GM18951 (cell line): ENCODE results near the gene TXNDC11.

ENCODE experiments used
- POLR2A ChIP-seq: IDR thresholded peaks from 4 replicates; pipeline ENCODE4 v1.6.1; 2011; ENCODE audit warnings: mild to moderate bottlenecking; ENCODE audit not compliant: insufficient read length, insufficient read depth; ENCODE audit errors: extremely low read depth
- in situ Hi-C: fragments of 300-500 bp; cut with MboI; formaldehyde crosslinking; loops from one replicate; pipeline ENCODE4 v1.12.0; 2022; ENCODE audit warnings: low sequenced_read_pairs, mixed read lengths, inconsistent platforms; ENCODE audit not compliant: unreplicated experiment

The TXNDC11 gene

DNA sequence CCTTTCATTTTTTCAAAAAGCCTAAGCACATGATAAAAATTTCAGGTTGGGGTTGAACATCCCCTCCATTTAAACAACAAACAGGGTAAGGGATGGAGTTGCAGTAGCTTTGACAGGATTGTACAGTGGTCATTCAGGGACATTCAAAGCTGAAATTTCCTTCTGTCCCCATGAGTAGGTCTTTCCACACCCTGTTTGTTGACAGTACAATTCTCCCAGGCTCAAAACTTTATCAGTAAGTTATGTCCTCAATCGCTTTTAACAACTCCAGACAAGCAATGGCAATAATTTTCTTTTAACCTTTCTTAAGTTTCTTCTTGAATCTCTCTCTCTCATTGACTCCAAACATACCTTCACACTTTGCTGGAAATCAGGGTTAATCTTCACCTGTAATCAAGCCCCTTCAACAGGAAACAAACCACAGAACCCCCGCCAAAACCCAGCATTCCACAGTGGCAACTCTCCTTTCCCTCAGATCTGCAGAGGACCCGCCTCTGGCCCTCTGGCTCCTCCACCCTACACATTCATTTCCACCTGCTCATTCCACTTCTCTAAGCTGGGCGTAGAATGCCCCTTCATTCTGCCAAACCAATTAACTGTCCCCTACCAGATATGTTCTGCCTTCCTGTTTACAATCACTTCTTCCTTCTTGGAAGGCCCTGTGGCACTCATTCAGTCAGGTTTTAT is 20.7 kb downstream of the TXNDC11 start:
- TF ChIP-seq POLR2A, result no peak
- in situ Hi-C loops, result no loop called here

DNA sequence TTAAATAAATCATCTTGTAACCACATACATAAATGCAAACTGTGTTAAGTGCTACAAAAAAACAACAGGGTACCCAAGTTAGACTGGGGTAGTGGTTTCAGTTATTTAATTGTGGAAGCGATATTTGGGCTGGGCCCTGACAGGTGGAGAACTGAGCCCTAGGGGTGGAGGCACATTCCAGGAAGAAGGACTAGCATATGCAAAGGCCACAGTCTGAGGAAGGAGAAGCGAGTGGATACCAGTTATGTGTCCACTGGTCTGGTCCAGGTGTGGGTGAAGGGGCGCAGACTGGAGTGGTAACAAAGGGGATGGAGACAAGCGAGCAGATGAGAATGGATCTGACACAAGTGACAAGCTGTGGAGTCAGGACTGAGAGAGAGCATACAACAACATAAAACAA is 22.9 kb downstream of the TXNDC11 start:
- in situ Hi-C loops, result no loop called here
- no peak for TF ChIP-seq POLR2A

- no peak for TF ChIP-seq POLR2A
- in situ Hi-C loops, result no loop called here
Measured at GRCh38 chr16:11719171-11719570, 23.5 kb downstream of the TXNDC11 start.

DNA sequence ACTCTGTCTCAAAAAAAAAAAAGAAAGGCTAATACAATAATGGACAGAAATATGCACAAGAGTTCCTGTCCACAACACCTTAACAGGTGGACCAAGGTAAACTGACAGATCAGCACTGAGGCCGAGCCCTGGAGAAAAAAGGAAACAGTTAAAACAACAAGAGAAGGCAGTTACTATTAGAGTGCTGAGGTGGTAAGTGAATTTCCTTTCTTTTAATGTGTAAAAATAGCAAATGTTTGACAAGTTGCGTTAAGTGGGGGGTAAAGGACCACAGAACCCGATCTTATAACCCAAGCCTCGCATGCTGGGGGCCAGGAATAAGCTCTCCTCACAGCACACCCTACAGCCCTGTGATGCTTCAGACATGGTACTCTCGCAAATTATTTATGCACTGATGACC is 24.8 kb downstream of the TXNDC11 start:
- in situ Hi-C loops, result no loop called here
- TF ChIP-seq POLR2A, result no peak

- TF ChIP-seq POLR2A, result no peak
- in situ Hi-C loops, result no loop called here
Measured at GRCh38 chr16:11716336-11716735, 26.3 kb downstream of the TXNDC11 start.

DNA sequence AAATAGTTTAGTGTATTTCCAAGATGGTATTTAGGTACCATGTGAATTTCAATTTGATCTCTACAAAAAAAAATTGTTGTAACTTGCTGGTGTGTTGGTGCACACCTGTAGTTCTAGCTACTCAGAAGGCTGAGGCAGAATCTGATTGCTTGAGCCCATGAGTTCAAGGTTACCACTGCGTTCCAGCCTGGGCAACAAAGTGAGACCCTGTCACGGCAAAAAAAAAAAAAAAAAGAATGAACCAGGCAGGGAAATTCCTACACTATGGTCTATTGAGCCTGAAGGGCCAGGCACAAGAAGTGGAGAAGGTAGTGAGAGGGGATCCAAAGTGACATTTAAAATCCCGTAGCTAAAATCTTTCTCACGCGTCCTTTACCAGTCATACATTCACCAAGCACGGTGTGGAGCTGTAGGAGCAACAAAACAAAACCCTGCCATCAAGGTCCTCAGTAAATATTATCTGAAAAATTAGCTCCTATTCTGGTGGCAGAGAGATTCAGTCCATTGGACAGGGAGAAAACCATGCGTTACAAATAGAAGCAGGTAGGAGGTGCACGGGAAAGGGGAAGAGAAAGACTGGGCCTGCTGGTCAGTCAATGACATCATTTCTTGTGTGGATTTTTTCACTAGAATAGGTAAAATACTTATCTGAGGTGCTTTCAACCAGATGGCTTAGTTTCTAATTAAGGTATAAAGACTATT is 27.3 kb downstream of the TXNDC11 start:
- in situ Hi-C loops, result no loop called here
- TF ChIP-seq POLR2A, result no peak

- in situ Hi-C loops, result no loop called here
- TF ChIP-seq POLR2A, result no peak
Measured at GRCh38 chr16:11712122-11712521, 30.5 kb downstream of the TXNDC11 start.

DNA sequence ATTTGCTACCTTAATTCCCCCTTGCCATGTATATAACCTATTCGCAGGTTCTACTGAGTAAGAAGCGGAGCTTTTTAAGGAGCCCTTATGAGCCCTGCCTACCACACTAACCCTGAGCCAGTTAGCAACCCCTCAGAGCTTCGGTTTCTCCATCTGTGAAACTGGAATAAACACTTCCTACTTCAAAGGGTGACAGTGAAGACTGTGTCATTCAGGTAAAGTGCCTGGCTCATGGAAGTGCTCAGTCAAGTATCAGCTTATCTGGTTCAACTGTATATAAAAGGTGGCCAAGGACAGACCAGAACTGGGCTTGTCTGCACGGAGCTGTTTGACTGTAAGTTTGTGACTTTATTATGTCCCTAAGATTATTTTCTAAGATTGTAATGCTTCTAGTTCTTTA is 31.0 kb downstream of the TXNDC11 start:
- no peak for TF ChIP-seq POLR2A
- in situ Hi-C loops, result no loop called here

GRCh38 chr16:11708421-11708820 is 34.2 kb downstream of the TXNDC11 start:
- in situ Hi-C loops, result no loop called here
- TF ChIP-seq POLR2A, result no peak

DNA sequence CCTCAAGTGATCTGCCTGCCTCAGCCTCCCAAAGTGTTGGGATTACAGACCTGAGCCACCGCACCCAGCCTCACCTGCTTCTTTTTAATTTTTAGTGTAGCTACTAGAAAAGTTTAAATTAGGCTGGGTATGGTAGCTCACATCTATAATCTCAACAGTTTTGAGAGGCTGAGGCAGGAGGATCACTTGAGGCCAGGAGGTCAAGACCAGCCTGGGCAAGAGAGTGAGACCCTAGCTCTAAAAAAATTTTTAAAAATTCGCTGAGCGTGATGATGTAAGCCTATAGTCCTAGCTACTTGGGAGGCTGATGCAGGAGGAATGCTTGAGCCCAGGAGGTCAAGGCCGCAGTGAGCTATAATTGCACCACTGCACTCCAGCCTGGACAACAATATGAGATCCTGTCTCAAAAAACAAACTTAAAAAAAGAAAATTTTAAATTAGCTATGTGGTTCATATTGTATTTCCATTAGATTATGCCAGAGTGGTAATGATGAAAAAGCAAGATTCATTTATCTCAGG is 34.9 kb downstream of the TXNDC11 start:
- TF ChIP-seq POLR2A, result no peak
- in situ Hi-C loops, result no loop called here

GRCh38 chr16:11706180-11706742 is 36.4 kb downstream of the TXNDC11 start:
- peak; percentile 40 for TF ChIP-seq POLR2A
- in situ Hi-C loops, result no loop called here

DNA sequence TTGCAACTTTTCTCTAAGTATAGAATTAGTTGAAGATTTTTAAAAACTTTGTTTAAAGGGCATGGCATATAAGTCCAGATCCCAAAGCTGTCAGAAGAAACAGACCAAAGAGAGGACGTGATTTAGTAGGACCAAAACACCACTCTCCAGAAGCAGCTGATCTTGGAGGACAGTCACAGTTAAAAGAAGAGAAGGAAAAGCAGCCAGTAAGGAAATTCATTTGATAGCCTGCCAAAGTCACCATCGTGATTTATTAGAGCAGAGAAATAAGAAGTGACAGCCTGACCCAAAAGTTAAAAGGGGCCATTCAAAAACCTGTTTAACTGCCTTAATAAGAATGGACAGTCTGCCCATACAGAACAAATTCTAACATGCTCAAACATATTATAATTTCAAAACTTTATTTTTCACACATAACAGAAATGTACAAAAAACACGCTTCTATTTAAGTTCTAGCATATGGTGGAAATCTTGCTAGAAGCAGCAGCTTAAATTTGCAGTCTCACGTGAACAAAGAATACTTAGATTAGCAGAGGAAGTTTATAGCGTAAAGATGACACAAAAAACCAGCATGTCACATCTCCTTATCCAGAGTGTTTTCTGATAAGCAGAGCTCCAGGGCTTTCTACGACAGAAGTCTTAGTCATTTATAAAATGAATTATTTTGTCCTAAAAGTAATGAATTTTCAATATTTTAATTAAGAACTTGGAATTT is 37.2 kb downstream of the TXNDC11 start:
- in situ Hi-C loops, result no loop called here
- no peak for TF ChIP-seq POLR2A
